T-helper 2 cell treated with Interferon-gamma antibody and Interleukin-4, amounts not matched to agents 5 μg/mL and 100 μg/mL, for 36 hours (primary cell): ENCODE data around the gene MAN2C1.
A peak's percentile ranks its signal among the peaks of the same experiment; 100 is the strongest.

ENCODE experiments used
- DNase-seq: peaks from one replicate; pipeline ENCODE4 v3.0.0; 2021; ENCODE audit warnings: low spot score
- H3K27ac Mint-ChIP-seq: one replicate; pipeline ENCODE4 v1.8.0; 2021; ENCODE audit warnings: mild to moderate bottlenecking, mixed read lengths
- H3K27me3 Mint-ChIP-seq: one replicate; pipeline ENCODE4 v1.8.0; 2021; ENCODE audit warnings: low read depth, mixed read lengths
- H3K36me3 Mint-ChIP-seq: one replicate; pipeline ENCODE4 v1.8.0; 2021; ENCODE audit warnings: low read depth, mixed read lengths
- H3K4me1 Mint-ChIP-seq: one replicate; pipeline ENCODE4 v1.8.0; 2021; ENCODE audit warnings: low read depth, mixed read lengths
- H3K4me3 Mint-ChIP-seq: one replicate; pipeline ENCODE4 v1.8.0; 2022; ENCODE audit warnings: mild to moderate bottlenecking, moderate library complexity, mixed read lengths
- H3K9me3 Mint-ChIP-seq: one replicate; pipeline ENCODE4 v1.8.0; 2021; ENCODE audit warnings: mixed read lengths

Gene MAN2C1

DNA sequence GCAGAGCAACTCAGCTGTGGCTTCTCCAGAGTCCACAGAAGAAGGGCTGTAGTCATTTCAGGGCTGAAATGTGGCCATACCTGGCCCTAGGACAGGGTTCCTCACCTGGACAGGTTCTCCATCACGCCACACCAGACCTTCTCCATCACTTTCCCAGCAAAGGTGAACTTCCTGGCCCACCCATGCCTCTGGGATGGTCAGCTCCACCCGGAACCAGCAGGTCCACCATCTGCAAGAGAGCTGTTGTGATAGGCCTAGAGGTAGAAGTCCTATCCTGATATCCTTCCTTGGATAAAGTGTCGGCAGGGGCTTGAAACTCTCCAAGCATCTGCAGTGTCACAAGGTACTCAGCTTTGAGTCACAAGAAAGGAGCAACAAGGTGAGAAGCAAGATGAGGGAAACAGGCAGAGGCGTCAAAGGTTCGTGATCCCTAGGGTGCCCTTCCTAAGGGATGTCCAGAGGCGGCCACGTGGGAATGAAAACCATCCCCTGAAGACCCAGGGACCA, 948 bp downstream of the MAN2C1 start:
- H3K4me3 Mint-ChIP-seq = peak overlapping the region; percentile 96
- H3K4me1 Mint-ChIP-seq = peaks cover 14% of the 10 kb centered on the region
- peak overlapping the region; percentile 23 for H3K27ac Mint-ChIP-seq
- H3K9me3 Mint-ChIP-seq = no peaks in the 10 kb centered on the region
- DNase-seq = no peak
- H3K36me3 Mint-ChIP-seq = peaks cover 21% of the 10 kb centered on the region
- H3K27me3 Mint-ChIP-seq = no peaks in the 10 kb centered on the region

DNA sequence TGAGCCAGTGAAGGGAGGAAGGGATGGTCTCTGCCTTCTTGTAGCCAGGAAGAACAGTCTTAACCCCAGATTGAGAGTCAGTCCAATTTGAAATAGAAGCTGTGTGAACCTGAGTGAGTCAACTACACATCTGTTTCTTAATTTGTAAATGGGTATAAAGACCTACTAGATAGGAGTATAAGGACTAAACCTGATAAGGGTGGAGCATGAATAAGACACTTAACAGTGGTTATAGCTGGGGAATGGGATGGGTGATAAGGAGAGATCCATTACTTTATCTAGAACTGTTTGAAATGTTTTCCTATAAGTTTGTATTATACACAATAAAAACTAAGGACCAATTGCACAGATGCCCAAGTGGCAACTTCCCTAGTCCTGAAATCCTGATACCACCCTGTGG, 1.4 kb downstream of the MAN2C1 start:
- no peak for DNase-seq
- H3K27me3 Mint-ChIP-seq = no peaks in the 10 kb centered on the region
- H3K4me1 Mint-ChIP-seq = peaks cover 14% of the 10 kb centered on the region
- no peaks in the 10 kb centered on the region for H3K9me3 Mint-ChIP-seq
- peaks cover 21% of the 10 kb centered on the region for H3K36me3 Mint-ChIP-seq
- H3K27ac Mint-ChIP-seq = peak overlapping the region; percentile 20
- peak overlapping the region; percentile 18 for H3K4me3 Mint-ChIP-seq

DNA sequence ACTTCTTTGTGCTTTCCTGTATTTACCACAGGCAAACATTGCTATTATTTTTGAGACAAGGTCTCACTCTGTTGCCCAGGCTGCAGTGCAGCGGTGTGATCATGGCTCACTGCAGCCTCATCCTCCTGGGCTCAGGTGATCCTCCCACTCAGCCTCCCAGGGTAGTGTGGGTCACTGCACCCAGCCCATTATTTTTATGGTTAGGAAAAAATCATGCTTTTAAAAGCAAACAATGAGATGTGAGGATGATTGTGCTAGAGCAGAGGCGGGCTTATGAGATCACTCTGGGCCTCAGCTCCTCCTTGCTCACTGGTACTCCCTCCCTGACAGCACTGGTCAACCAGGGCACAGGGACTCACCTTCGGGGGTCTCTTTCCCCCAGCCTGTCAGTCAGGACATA, 2.2 kb downstream of the MAN2C1 start:
- H3K27me3 Mint-ChIP-seq = no peaks in the 10 kb centered on the region
- DNase-seq = no peak
- H3K4me1 Mint-ChIP-seq = peaks cover 14% of the 10 kb centered on the region
- H3K36me3 Mint-ChIP-seq = peaks cover 18% of the 10 kb centered on the region
- H3K9me3 Mint-ChIP-seq = no peaks in the 10 kb centered on the region
- no peak overlapping the region for H3K27ac Mint-ChIP-seq
- no peak overlapping the region for H3K4me3 Mint-ChIP-seq

DNA sequence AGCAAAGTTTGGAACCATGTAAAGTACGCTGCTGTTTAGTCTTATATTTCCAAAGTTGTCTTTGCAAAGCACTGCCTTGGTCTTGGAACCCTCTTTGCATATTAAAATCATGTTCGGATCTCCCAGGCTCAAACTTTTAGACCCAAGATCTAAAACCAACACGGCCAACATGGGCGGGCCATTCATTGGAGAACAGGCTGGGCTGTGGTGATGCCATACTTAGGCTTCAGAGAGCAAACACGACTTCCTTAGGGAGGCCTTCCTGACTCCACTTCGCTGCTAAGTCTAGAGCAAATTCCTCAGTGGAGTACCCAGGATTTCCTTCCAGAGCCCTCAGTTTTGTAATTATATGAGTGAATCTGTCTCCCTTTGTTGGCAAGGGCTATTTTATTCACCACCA, 3.5 kb downstream of the MAN2C1 start:
- H3K36me3 Mint-ChIP-seq = peaks cover 16% of the 10 kb centered on the region
- H3K4me1 Mint-ChIP-seq = peaks cover 13% of the 10 kb centered on the region
- DNase-seq = no peak
- H3K9me3 Mint-ChIP-seq = no peaks in the 10 kb centered on the region
- no peaks in the 10 kb centered on the region for H3K27me3 Mint-ChIP-seq
- H3K27ac Mint-ChIP-seq = no peak overlapping the region
- no peak overlapping the region for H3K4me3 Mint-ChIP-seq

DNA sequence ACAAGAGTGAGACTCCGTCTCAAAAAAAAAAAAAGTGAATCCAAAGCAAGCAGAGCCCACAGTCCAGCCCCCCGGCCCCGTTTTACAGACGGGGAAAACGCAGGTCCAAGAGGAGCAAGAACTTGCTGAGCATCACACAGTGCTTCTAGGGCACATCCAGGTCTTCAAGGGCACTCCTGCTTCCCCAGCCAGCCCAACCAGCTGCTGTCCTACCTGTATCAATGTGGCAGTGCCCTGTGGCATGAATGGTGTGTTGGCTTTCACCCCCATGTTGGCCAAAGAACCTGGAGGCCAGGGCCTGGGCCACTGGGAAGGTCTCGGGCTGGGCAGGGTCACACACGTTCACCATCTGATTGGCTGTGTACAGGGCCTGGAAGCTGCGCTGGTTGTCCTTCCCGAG, 4.6 kb downstream of the MAN2C1 start:
- H3K27ac Mint-ChIP-seq = no peak overlapping the region
- H3K36me3 Mint-ChIP-seq = peaks cover 13% of the 10 kb centered on the region
- no peak for DNase-seq
- no peaks in the 10 kb centered on the region for H3K27me3 Mint-ChIP-seq
- H3K4me3 Mint-ChIP-seq = no peak overlapping the region
- no peaks in the 10 kb centered on the region for H3K9me3 Mint-ChIP-seq
- peaks cover 3% of the 10 kb centered on the region for H3K4me1 Mint-ChIP-seq

DNA sequence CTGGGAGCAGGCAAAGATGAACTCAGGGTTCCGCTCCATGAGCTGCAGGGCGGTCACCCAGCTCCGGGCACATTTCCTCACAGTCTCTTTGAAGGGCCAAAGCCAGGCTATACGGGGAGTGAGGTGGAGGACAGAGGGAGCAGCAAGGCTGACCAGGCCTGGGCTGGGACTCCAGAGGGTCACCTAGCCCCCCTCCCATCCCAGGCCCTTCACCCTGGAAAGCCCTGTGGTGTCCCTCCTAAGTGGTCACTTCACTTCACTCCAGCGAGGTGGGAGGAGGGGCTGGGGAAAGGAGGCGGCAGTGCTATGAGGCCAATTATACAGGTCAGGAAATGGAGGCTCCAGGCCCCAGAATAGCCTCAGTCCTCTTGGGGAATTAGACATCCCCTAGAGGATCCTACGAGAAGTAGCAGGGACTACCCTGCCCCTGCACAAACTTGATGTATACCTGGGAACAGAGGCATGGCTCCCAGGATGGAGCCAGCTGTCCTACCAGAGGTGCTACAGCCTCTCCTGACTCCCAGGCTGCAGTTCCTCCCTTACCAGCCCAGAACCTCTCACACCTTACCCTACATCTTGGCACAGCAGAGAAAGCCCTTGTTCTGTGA, 5.7 kb downstream of the MAN2C1 start:
- Mint-ChIP-seq H3K27ac (no peak overlapping the region), H3K36me3 (peaks cover 13% of the 10 kb centered on the region), H3K4me3 (no peak overlapping the region), H3K4me1 (no peaks in the 10 kb centered on the region), H3K9me3 (no peaks in the 10 kb centered on the region), H3K27me3 (no peaks in the 10 kb centered on the region)
- no peak for DNase-seq

DNA sequence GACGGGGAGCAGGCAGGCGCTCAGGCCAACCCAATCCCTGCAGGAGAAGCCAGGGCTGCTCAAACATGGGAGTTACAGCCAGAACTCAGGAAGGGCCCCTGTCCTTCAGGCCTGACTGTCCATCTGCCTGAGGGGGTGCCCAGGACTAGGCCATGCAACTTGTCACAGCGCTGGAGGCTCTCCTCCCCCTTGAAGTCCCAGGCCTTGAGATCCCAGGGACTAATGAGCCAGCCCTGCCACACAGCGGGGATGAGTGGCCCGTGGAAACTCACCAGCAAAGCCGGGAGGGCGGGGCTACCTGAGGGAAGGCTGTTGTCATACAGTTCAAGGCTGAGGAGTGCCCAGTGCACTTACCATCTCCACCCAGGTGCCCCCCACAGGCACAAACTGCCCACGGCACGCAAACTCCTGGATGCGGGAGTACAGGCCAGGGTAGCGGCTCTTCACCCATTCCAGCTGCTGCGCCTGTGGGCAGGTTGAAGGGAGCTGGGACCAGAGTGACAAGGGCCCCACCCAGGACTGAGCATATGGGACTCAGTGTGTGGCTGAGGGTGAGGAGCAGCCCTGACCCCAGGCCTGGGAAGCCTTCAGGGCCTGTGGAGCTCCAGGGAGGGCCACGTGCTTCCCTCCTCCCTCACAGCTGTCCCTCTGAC, 6.3 kb downstream of the MAN2C1 start:
- no peak for DNase-seq
- H3K9me3 Mint-ChIP-seq = no peaks in the 10 kb centered on the region

DNA sequence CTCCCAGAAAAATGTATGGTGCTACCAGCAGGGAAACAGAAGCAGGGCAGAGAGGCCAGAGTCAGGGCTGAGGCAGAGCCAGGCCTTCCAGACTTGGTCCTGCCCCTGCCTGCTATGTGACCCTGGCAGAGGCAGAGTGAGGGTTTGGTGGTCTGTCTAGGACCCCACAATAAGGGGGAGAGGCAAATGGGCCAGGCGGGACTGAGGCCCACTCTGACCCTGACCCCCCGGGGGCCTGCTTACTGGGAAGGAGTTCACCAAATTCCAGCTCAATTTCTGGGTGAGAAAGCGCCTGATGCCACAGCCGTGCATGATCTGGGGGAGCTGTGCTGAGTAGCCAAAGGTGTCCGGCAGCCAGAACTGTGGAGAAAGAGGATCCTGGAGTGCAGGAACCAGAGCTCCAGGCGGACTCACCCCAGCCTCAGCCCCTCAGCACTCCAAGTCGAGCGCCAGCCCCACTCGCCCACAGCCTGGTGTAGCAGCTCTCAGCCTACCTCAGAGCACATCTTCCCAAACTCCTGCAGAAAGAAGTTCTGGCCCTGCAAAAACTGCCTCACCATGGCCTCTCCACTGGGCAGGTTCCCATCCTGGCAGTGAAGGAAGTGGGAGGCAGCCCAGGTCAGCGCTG, 6.9 kb downstream of the MAN2C1 start:
- Mint-ChIP-seq H3K4me1 (no peaks in the 10 kb centered on the region), H3K27me3 (no peaks in the 10 kb centered on the region), H3K36me3 (peaks cover 13% of the 10 kb centered on the region), H3K9me3 (no peaks in the 10 kb centered on the region), H3K27ac (peak overlapping the region; percentile 31), H3K4me3 (no peak overlapping the region)
- no peak for DNase-seq

More for the DNA sequence above, 6.3 kb downstream of the MAN2C1 start:
- Mint-ChIP-seq H3K36me3 (peaks cover 13% of the 10 kb centered on the region), H3K27ac (no peak overlapping the region), H3K4me1 (no peaks in the 10 kb centered on the region), H3K27me3 (no peaks in the 10 kb centered on the region), H3K4me3 (no peak overlapping the region)

DNA sequence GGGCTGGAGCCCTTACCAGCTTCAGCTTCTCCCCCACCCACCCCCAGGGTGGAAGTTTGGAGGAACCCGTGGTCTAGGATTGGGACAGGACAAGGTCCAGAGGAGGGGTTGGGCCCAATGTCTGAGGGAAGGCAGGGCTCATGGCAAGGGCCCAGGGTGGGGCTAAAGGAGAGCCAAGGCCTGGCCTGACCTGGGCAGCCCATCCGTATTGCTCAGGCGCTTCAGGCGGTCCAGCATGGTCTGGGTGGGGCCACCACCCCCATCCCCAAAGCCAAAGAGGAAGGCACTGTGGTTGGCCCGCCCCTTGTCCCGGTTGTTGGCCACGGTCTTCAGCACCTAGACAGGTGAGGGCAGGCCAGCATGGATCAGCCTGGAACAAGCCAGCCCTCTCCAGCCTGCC, 7.6 kb downstream of the MAN2C1 start:
- Mint-ChIP-seq H3K4me1 (no peaks in the 10 kb centered on the region), H3K36me3 (peaks cover 11% of the 10 kb centered on the region), H3K9me3 (no peaks in the 10 kb centered on the region), H3K4me3 (no peak overlapping the region), H3K27ac (no peak overlapping the region), H3K27me3 (no peaks in the 10 kb centered on the region)
- DNase-seq = no peak

DNA sequence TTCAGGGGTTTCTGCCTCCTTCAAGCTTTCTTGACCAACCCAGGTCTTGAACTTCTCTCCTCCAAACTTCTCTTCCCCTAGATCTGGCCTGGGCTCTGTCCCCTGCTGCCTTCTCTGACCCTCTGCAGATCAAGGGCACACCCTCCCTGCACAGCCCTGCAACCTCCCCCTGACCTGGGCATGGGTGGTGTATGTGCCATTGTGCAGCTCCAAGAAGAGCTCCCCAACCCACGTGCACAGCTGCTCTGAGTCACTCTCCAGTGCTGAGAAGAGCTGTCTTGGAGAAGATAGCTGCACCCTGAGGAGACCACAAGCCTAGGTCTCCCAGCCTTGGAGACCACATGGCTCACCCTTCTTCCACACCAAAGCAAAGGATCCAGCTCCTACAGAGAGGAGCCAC, 8.0 kb downstream of the MAN2C1 start:
- Mint-ChIP-seq H3K27ac (peak overlapping the region; percentile 65), H3K36me3 (peaks cover 11% of the 10 kb centered on the region), H3K4me3 (no peak overlapping the region)

DNA sequence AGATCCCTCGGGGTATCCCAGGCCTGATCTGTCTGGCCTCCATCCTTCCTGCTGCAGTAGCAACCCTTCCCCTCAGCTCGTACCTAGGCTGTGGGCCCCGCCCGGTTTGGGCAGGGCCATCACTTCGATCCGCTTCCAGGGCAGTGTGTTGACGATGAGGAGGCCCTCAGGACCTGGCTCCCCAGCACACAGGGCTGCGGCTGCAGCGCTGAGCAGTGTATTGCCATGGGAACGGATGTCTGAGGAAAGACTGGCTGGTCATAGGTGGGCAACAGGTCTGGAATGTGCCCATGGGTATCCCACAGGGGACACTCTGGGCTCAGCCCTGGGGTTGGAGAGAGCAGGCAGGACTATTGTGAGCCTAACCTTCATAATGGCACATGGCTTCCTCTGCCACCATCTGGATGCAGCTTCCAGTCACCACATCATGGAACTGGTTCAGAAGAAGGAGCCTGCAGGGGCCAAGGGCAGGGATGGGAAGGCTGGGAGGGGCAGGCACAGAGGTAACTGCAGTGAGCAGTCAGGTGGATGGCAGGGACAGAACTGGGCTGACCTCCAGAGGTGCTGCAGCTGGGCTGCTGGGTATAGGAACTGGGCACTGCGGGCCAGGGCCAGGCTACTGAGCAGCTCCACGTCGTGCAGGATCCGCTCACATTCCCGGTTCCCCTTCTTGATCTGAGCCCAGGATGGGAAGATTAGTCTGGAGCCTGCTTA, 8.7 kb downstream of the MAN2C1 start:
- no peak for DNase-seq
- no peak overlapping the region for H3K27ac Mint-ChIP-seq
- no peak overlapping the region for H3K4me3 Mint-ChIP-seq
- H3K9me3 Mint-ChIP-seq = no peaks in the 10 kb centered on the region
- H3K27me3 Mint-ChIP-seq = no peaks in the 10 kb centered on the region
- no peaks in the 10 kb centered on the region for H3K4me1 Mint-ChIP-seq
- peaks cover 10% of the 10 kb centered on the region for H3K36me3 Mint-ChIP-seq

More for the DNA sequence above, 8.0 kb downstream of the MAN2C1 start:
- no peak for DNase-seq
- H3K9me3 Mint-ChIP-seq = no peaks in the 10 kb centered on the region
- no peaks in the 10 kb centered on the region for H3K4me1 Mint-ChIP-seq
- no peaks in the 10 kb centered on the region for H3K27me3 Mint-ChIP-seq

DNA sequence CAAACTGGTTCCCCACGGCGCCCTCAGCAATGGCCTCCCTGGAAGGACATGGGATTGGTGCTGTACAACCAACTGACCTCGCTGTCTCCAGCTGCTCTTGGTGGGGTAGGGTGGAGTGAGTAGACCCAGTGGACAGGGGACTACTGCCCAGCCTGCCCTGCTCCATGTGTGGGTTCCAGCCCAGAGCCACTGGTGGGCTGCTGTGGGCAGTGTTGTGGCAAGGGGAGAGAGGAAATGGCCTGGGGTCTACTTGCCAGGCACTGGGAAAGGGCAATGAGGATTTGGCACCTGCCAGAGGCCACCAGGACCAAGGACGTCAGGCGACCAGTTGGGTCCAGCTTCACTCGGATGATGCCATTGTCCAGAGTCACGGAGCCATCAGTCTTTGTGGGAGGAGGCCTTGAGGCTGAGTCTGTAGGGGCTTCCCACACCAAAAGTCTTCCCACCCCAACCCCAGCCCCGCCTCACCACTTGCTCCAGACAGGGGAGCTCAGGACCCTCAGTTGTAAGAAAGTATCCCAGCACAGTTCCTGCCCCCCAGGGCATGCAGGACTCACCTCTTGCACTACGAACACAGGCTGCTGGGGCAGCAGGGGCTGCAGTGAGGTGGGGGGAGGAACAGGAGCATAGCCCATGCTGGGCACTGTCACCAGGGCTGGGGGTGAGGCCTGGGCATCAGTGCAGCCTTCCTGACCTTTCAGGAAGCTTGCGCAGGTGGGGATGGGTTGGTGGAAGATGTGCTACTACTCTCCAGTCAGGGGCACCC, 9.5 kb downstream of the MAN2C1 start:
- Mint-ChIP-seq H3K36me3 (peaks cover 8% of the 10 kb centered on the region), H3K27ac (peak overlapping the region; percentile 15), H3K4me1 (no peaks in the 10 kb centered on the region), H3K27me3 (no peaks in the 10 kb centered on the region), H3K4me3 (no peak overlapping the region), H3K9me3 (no peaks in the 10 kb centered on the region)
- DNase-seq = no peak

DNA sequence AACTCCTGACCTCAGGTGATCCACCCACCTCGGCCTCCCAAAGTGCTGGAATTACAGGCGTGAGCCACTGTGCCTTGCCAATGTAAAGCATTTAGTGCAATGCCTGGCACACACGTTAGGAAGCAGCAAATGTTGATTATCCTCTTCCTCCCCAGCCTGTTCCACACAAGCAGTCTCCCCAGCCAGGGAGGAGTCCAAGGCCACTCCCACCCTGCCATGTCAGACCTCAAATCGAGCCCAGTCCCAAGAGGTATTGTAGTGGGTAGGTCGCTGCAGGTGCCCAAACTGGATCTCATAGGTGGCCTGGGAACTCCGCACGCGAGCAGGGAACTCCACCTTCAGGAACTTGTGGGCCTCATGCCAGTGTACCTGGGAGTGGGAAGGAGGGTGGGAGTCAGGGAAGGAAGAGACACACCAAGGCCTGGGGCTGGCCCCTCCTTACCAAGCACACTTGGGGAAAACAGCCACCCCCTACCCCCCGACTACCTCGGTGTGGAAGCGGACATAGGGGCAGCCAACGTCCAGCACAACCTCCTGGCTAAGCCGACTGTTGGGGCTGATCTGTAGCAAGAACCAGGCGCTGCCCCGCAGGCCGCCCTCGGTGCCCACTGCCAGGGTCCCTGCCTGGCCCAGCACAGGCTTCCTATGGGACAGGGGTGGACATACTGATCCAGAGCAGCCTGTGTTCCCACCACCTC, 10.3 kb downstream of the MAN2C1 start:
- Mint-ChIP-seq H3K9me3 (no peaks in the 10 kb centered on the region), H3K4me1 (no peaks in the 10 kb centered on the region), H3K36me3 (peaks cover 7% of the 10 kb centered on the region), H3K27me3 (no peaks in the 10 kb centered on the region), H3K4me3 (no peak overlapping the region), H3K27ac (no peak overlapping the region)
- DNase-seq = no peak
